K562 (cell line): Measurements from ENCODE around the gene LRP10. TPM values are rescaled to one million over a fixed set of nuclear protein-coding genes. Genes with fewer than 3 reads are reported as not detected.

Experiments used
- ATF4 ChIP-seq: fragments of 450-650 bp; formaldehyde crosslinking; IDR thresholded peaks from 2 replicates; pipeline ENCODE4 v1.4.0; 2022; ENCODE audit warnings: mild to moderate bottlenecking, moderate library complexity
- CBX1 ChIP-seq: sonication (generic); IDR thresholded peaks from 2 replicates; pipeline ENCODE4 v1.6.1; 2016; ENCODE audit warnings: antibody characterized with exemption, low read depth, mild to moderate bottlenecking
- CTCF ChIP-seq, 3 experiments: IDR thresholded peaks in 2 of 3; conservative IDR thresholded peaks in 1 of 3; 2 replicates each; pipeline ENCODE4 v1.5.1; 2011 to 2012; ENCODE audit warnings: low read length in 3 of 3, mild to moderate bottlenecking in 3 of 3, control low read depth in 2 of 3, improper control_type of control experiment in 1 of 3, inconsistent platforms in 1 of 3, low read depth in 1 of 3, mixed read lengths in 1 of 3, moderate library complexity in 1 of 3; ENCODE audit not compliant: insufficient read depth in 2 of 3
- MAZ ChIP-seq, 2 experiments: fragments of 450-650 bp in 1 of 2; sonication (generic) in 1 of 2; formaldehyde crosslinking; IDR thresholded peaks in 1 of 2; conservative IDR thresholded peaks in 1 of 2; 2 replicates each; pipeline versions ENCODE4 v1.4.0 to v1.5.0; 2020; ENCODE audit warnings: mild to moderate bottlenecking in 1 of 2, missing genetic modification reagents in 1 of 2
- MIER1 ChIP-seq: fragments of 450-650 bp; IDR thresholded peaks from 2 replicates; pipeline ENCODE4 v1.6.1; 2016; ENCODE audit warnings: antibody characterized with exemption, mild to moderate bottlenecking, low read depth
- NRF1 ChIP-seq, 2 experiments: fragments of 450-650 bp; IDR thresholded peaks in 1 of 2; conservative IDR thresholded peaks in 1 of 2; 2 replicates each; pipeline ENCODE4 v1.6.1; 2014; ENCODE audit warnings: mild to moderate bottlenecking in 2 of 2
- PBX2 ChIP-seq, 2 experiments: IDR thresholded peaks in 1 of 2; conservative IDR thresholded peaks in 1 of 2; 2 replicates each; pipeline ENCODE4 v1.6.1; 2016; ENCODE audit warnings: low read depth in 2 of 2, mild to moderate bottlenecking in 1 of 2, missing compliant biosample characterization in 1 of 2, missing genetic modification characterization in 1 of 2, moderate library complexity in 1 of 2
- PRPF4 ChIP-seq: fragments of 200-400 bp; formaldehyde crosslinking; IDR thresholded peaks from one replicate; pipeline ENCODE4 v1.6.1; 2017; ENCODE audit warnings: low read length, low read depth, mild to moderate bottlenecking; ENCODE audit not compliant: insufficient read depth, poor library complexity, severe bottlenecking
- RERE ChIP-seq: sonication (generic); formaldehyde crosslinking; IDR thresholded peaks from 2 replicates; pipeline ENCODE4 v1.8.0; 2023; ENCODE audit warnings: missing genetic modification reagents, mild to moderate bottlenecking, borderline replicate concordance
- ZC3H4 ChIP-seq: sonication (generic); formaldehyde crosslinking; IDR thresholded peaks from 2 replicates; pipeline ENCODE4 v1.9.0; 2021; ENCODE audit warnings: missing genetic modification reagents, borderline replicate concordance
- ZNF23 ChIP-seq: fragments of 250-450 bp; sonication (Bioruptor Pico); IDR thresholded peaks from 2 replicates; pipeline ENCODE4 v1.4.0; 2020; ENCODE audit warnings: mild to moderate bottlenecking
- polyA plus RNA-seq, 8 experiments: library from polyadenylated mRNA; depleted of rRNA in 4 of 8; stranded (reverse) in 5 of 8; unstranded in 3 of 8; fragments of >200 nt; fragmentation: Nextera tagmentation in 2 of 8; fragmentation: Illumina TruSeq in 1 of 8; extraction: Ambion mirVana in 2 of 8; extraction: Trizol in 1 of 8; gene quantifications; 2 replicates each; pipeline versions ENCODE4 v1.2.1 to v1.2.3, GENCODE V29; 2011 to 2014; ENCODE audit warnings: inconsistent platforms in 1 of 8, missing spikeins in 1 of 8
- total RNA-seq, 7 experiments: library from RNA; depleted of rRNA in 6 of 7; stranded (reverse); fragments of >200 nt in 6 of 7; fragmentation: Illumina TruSeq in 2 of 7; extraction: Trizol in 2 of 7; gene quantifications; 2 replicates each; pipeline versions ENCODE4 v1.2.1 to v1.2.3, GENCODE V29; 2011 to 2021; ENCODE audit warnings: low replicate concordance in 1 of 7

Gene LRP10
- total and polyA plus RNA-seq, 9 of the 15 experiments (the other 6 are each of a cell fraction or from before 2014, with no cell fraction given) = 1.3 to 45.5 (median 10.9) TPM

GRCh38 chr14:22871224-22872032 is at the start of gene LRP10 (continued):
- peak; percentile 31 for TF ChIP-seq PRPF4
- peak; percentile 74; the same call in 1 of the 2 replicates for TF ChIP-seq CBX1
- TF ChIP-seq MAZ (CRISPR knock-in tag; conservative IDR thresholded peaks at IDR 0.05 in 1 of 2, IDR thresholded peaks at IDR 0.05 in 1 of 2) = peak; percentile 85 to 93
- TF ChIP-seq MIER1 = no peak
- peak; percentile 92 for TF ChIP-seq PBX2 (CRISPR knock-in tag; IDR thresholded peaks at IDR 0.05; ENCODE audit: low read depth)
- TF ChIP-seq PBX2 (tag; conservative IDR thresholded peaks at IDR 0.05; ENCODE audit: low read depth) = peak; percentile 96
- TF ChIP-seq RERE (CRISPR knock-in tag) = peak; percentile 74; the same call in 1 of the 2 replicates
- peak; percentile 73 to 77 for TF ChIP-seq NRF1 (conservative IDR thresholded peaks at IDR 0.05 in 1 of 2, IDR thresholded peaks at IDR 0.05 in 1 of 2)
- 0 out of 2 replicates have a peak, but pooled peaks have one; percentile 29 for TF ChIP-seq ATF4 (CRISPR knock-in tag)
- TF ChIP-seq CTCF (IDR thresholded peaks at IDR 0.05 in 2 of 3, conservative IDR thresholded peaks at IDR 0.05 in 1 of 3; ENCODE audit: insufficient read depth in 2 of 3, low read depth in 1 of 3, low read length in 3 of 3) = peak; percentile 13 to 52 (median 18); a peak in 3 of 6 replicates
- no peak for TF ChIP-seq ZNF23 (CRISPR knock-in tag)
- 0 out of 2 replicates have a peak, but pooled peaks have one; percentile 59 for TF ChIP-seq ZC3H4 (CRISPR knock-in tag)
